T-helper 17 cell (primary cell): ENCODE data around the gene NUMB. TPM values are rescaled to one million over a fixed set of nuclear protein-coding genes. Genes with fewer than 3 reads are reported as not detected.

Experiments
- ATAC-seq: fragments of 150-1000 bp; cut with Tn5 transposase; 2 replicates; pipeline ENCODE4 v1.10.0; 2021; ENCODE audit warnings: mild to moderate bottlenecking, moderate library complexity
- DNase-seq, 3 donors: peaks; one replicate each; pipeline versions ENCODE4 v3.0.0 to v3.0.0-alpha.2; 2020 to 2021
- H3K9me3 ChIP-seq: one replicate; pipeline ENCODE4 v1.7.0; 2013; ENCODE audit warnings: low read length, mild to moderate bottlenecking; ENCODE audit not compliant: control insufficient read depth, poor library complexity, severe bottlenecking
- H3K27ac Mint-ChIP-seq: one replicate; pipeline ENCODE4 v1.8.0; 2022; ENCODE audit warnings: mild to moderate bottlenecking, moderate library complexity, mixed read lengths
- H3K27me3 Mint-ChIP-seq: one replicate; pipeline ENCODE4 v1.8.0; 2022; ENCODE audit warnings: mixed read lengths
- H3K36me3 Mint-ChIP-seq: one replicate; pipeline ENCODE4 v1.8.0; 2022; ENCODE audit warnings: low read depth, mixed read lengths
- H3K4me1 Mint-ChIP-seq: one replicate; pipeline ENCODE4 v1.8.0; 2022; ENCODE audit warnings: mild to moderate bottlenecking, mixed read lengths
- H3K4me3 Mint-ChIP-seq: one replicate; pipeline ENCODE4 v1.8.0; 2022; ENCODE audit warnings: mild to moderate bottlenecking, moderate library complexity, mixed read lengths
- total RNA-seq, 4 donors: library from RNA in 2 of 4; stranded (reverse) in 2 of 4; gene quantifications; one replicate each; pipeline ENCODE4 v1.2.3 and lab custom pipeline; 2022 to 2026

The NUMB gene
- 10 to 100 TPM; 38.8 to 45.7 TPM for total RNA-seq
- 23.6 to 32.1 reads per million in 2 donors for total RNA-seq (lab: John Stamatoyannopoulos, UW)

GRCh38 chr14:73458183-73458976, at the start of gene NUMB:
TSS of gene NUMB (minus strand) at chr14:73458546. CDS start at chr14:73355751, 102,795 bp downstream.
- Mint-ChIP-seq H3K4me3 (peak within 1 kb of the TSS; percentile 100), H3K27ac (peak within 1 kb of the TSS; percentile 98), H3K27me3 (no peaks in the 10 kb centered on the region), H3K4me1 (peaks cover 36% of the 10 kb centered on the region), H3K36me3 (peaks cover 5% of the 10 kb centered on the region)
- H3K9me3 ChIP-seq = no peaks in the 10 kb centered on the region
- ATAC-seq = peak; percentile 99
- DNase-seq = peak; percentile 84 to 93 (median 87)

GRCh38 chr14:73503648-73504047, 45.3 kb upstream of the NUMB start:
- no peak overlapping the region for H3K27ac Mint-ChIP-seq
- no peaks in the 10 kb centered on the region for H3K9me3 ChIP-seq
- no peaks in the 10 kb centered on the region for H3K27me3 Mint-ChIP-seq
- DNase-seq (no peak), ATAC-seq (peak; percentile 58)
- peaks cover 3% of the 10 kb centered on the region for H3K4me1 Mint-ChIP-seq
- no peaks in the 10 kb centered on the region for H3K36me3 Mint-ChIP-seq
- no peak overlapping the region for H3K4me3 Mint-ChIP-seq

- no peak for ATAC-seq
- H3K4me1 Mint-ChIP-seq = peaks cover 3% of the 10 kb centered on the region
- no peak overlapping the region for H3K27ac Mint-ChIP-seq
- DNase-seq = no peak
- no peaks in the 10 kb centered on the region for H3K36me3 Mint-ChIP-seq
- H3K27me3 Mint-ChIP-seq = no peaks in the 10 kb centered on the region
- no peaks in the 10 kb centered on the region for H3K9me3 ChIP-seq
- no peak overlapping the region for H3K4me3 Mint-ChIP-seq
Measured at GRCh38 chr14:73502017-73502619, 43.8 kb upstream of the NUMB start.

- Mint-ChIP-seq H3K4me3 (no peak overlapping the region), H3K27me3 (no peaks in the 10 kb centered on the region), H3K27ac (peak overlapping the region; percentile 27), H3K4me1 (peaks cover 11% of the 10 kb centered on the region), H3K36me3 (no peaks in the 10 kb centered on the region)
- DNase-seq = no peak
- no peaks in the 10 kb centered on the region for H3K9me3 ChIP-seq
- ATAC-seq = no peak
Measured at GRCh38 chr14:73500360-73500759, 42.0 kb upstream of the NUMB start.

- no peak for DNase-seq
- H3K9me3 ChIP-seq = no peaks in the 10 kb centered on the region
- H3K4me1 Mint-ChIP-seq = peaks cover 28% of the 10 kb centered on the region
Measured at GRCh38 chr14:73494593-73494992, 36.2 kb upstream of the NUMB start.

GRCh38 chr14:73492670-73493069, 34.3 kb upstream of the NUMB start:
- H3K27me3 Mint-ChIP-seq = no peaks in the 10 kb centered on the region
- H3K9me3 ChIP-seq = no peaks in the 10 kb centered on the region
- peak overlapping the region; percentile 90 for H3K4me3 Mint-ChIP-seq
- no peak for ATAC-seq
- H3K4me1 Mint-ChIP-seq = peaks cover 30% of the 10 kb centered on the region
- H3K36me3 Mint-ChIP-seq = peaks cover 2% of the 10 kb centered on the region
- no peak for DNase-seq
- H3K27ac Mint-ChIP-seq = peak overlapping the region; percentile 90

More at GRCh38 chr14:73494593-73494992, 36.2 kb upstream of the NUMB start:
- no peak for ATAC-seq
- H3K4me3 Mint-ChIP-seq = no peak overlapping the region
- H3K27ac Mint-ChIP-seq = no peak overlapping the region
- no peaks in the 10 kb centered on the region for H3K27me3 Mint-ChIP-seq
- H3K36me3 Mint-ChIP-seq = peaks cover 2% of the 10 kb centered on the region

GRCh38 chr14:73492043-73492552, 33.8 kb upstream of the NUMB start:
- DNase-seq (no peak), ATAC-seq (no peak)
- peak overlapping the region; percentile 90 for H3K27ac Mint-ChIP-seq
- peaks cover 2% of the 10 kb centered on the region for H3K36me3 Mint-ChIP-seq
- H3K4me1 Mint-ChIP-seq = peaks cover 30% of the 10 kb centered on the region
- H3K9me3 ChIP-seq = no peaks in the 10 kb centered on the region
- H3K27me3 Mint-ChIP-seq = no peaks in the 10 kb centered on the region
- H3K4me3 Mint-ChIP-seq = peak overlapping the region; percentile 90

GRCh38 chr14:73491256-73492042, 33.1 kb upstream of the NUMB start:
- peak; percentile 71 to 73 (median 73) for DNase-seq
- H3K27me3 Mint-ChIP-seq = no peaks in the 10 kb centered on the region
- peaks cover 2% of the 10 kb centered on the region for H3K36me3 Mint-ChIP-seq
- H3K27ac Mint-ChIP-seq = peak overlapping the region; percentile 90
- peak overlapping the region; percentile 91 for H3K4me3 Mint-ChIP-seq
- no peaks in the 10 kb centered on the region for H3K9me3 ChIP-seq
- peaks cover 29% of the 10 kb centered on the region for H3K4me1 Mint-ChIP-seq
- ATAC-seq = peak; percentile 87

GRCh38 chr14:73489481-73490175, 31.3 kb upstream of the NUMB start:
- Mint-ChIP-seq H3K27me3 (no peaks in the 10 kb centered on the region), H3K36me3 (peaks cover 2% of the 10 kb centered on the region), H3K27ac (no peak overlapping the region), H3K4me3 (peak overlapping the region; percentile 72), H3K4me1 (peaks cover 20% of the 10 kb centered on the region)
- H3K9me3 ChIP-seq = no peaks in the 10 kb centered on the region
- ATAC-seq = no peak
- no peak for DNase-seq

- DNase-seq = no peak
- H3K36me3 Mint-ChIP-seq = no peaks in the 10 kb centered on the region
- H3K27ac Mint-ChIP-seq = no peak overlapping the region
- H3K4me1 Mint-ChIP-seq = peaks cover 7% of the 10 kb centered on the region
- no peaks in the 10 kb centered on the region for H3K27me3 Mint-ChIP-seq
- no peak overlapping the region for H3K4me3 Mint-ChIP-seq
- ATAC-seq = no peak
- no peaks in the 10 kb centered on the region for H3K9me3 ChIP-seq
Measured at GRCh38 chr14:73478684-73479083, 20.3 kb upstream of the NUMB start.

GRCh38 chr14:73477618-73478266, 19.4 kb upstream of the NUMB start:
- no peaks in the 10 kb centered on the region for H3K36me3 Mint-ChIP-seq
- H3K4me1 Mint-ChIP-seq = peaks cover 7% of the 10 kb centered on the region
- no peaks in the 10 kb centered on the region for H3K27me3 Mint-ChIP-seq
- no peak overlapping the region for H3K4me3 Mint-ChIP-seq
- DNase-seq (no peak), ATAC-seq (peak; percentile 59)
- H3K9me3 ChIP-seq = no peaks in the 10 kb centered on the region
- H3K27ac Mint-ChIP-seq = no peak overlapping the region

- no peak overlapping the region for H3K4me3 Mint-ChIP-seq
- no peaks in the 10 kb centered on the region for H3K36me3 Mint-ChIP-seq
- H3K4me1 Mint-ChIP-seq = peaks cover 7% of the 10 kb centered on the region
- peak overlapping the region; percentile 45 for H3K27ac Mint-ChIP-seq
- DNase-seq (no peak), ATAC-seq (no peak)
- H3K27me3 Mint-ChIP-seq = no peaks in the 10 kb centered on the region
- H3K9me3 ChIP-seq = no peaks in the 10 kb centered on the region
Measured at GRCh38 chr14:73476451-73476931, 18.1 kb upstream of the NUMB start.
